Panc1 (cell line): Measurements from ENCODE around the gene MTHFD1L. TPM values are rescaled to one million over a fixed set of nuclear protein-coding genes. Genes with fewer than 3 reads are reported as not detected.

Source experiments
- ATAC-seq: fragments of 200-7000 bp; cut with Tn5 transposase; 2 replicates; pipeline ENCODE4 v1.9.1; 2020; ENCODE audit warnings: mild to moderate bottlenecking, moderate library complexity
- BruUV-seq: library from RNA; stranded (reverse); fragments of 400-500 nt; replicated peaks from 2 replicates; lab custom pipeline; 2021; lab: Mats Ljungman, UMichigan
- CTCF ChIA-PET: fragments of 300-600 bp; sonication (Branson Sonifier 250); formaldehyde crosslinking; loops from one replicate; lab custom pipeline; 2022; ENCODE audit warnings: antibody characterized with exemption; lab: Charles Lee
- POLR2A ChIA-PET: fragments of 300-600 bp; sonication (Branson Sonifier 250); formaldehyde crosslinking; loops from one replicate; lab custom pipeline; 2022; ENCODE audit warnings: antibody characterized with exemption; lab: Charles Lee
- DNase-seq: peaks from one replicate; pipeline ENCODE4 v3.0.0-alpha.2; 2010; ENCODE audit warnings: low read depth, low spot score
- H3K27ac ChIP-seq: 2 replicates; pipeline ENCODE4 v1.5.1; 2011; ENCODE audit warnings: mild to moderate bottlenecking, low read length, inconsistent platforms
- H3K27me3 ChIP-seq: fragments of 200-500 bp; sonication (Bioruptor generic); 2 replicates; pipeline ENCODE4 v1.6.0; 2014; ENCODE audit warnings: low read length, inconsistent platforms; ENCODE audit not compliant: control insufficient read depth, insufficient read depth
- H3K36me3 ChIP-seq: fragments of 200-500 bp; sonication (Bioruptor generic); 2 replicates; pipeline ENCODE4 v1.5.1; 2014; ENCODE audit warnings: inconsistent platforms, mild to moderate bottlenecking, low read length, moderate library complexity; ENCODE audit not compliant: control insufficient read depth, insufficient read depth
- H3K4me1 ChIP-seq: 2 replicates; pipeline ENCODE4 v1.5.1; 2011; ENCODE audit warnings: inconsistent platforms, mild to moderate bottlenecking, low read length, moderate library complexity; ENCODE audit not compliant: control insufficient read depth, insufficient read depth
- H3K4me3 ChIP-seq, 2 experiments: 2 replicates each; pipeline ENCODE4 v1.5.1; 2011 to 2012; ENCODE audit warnings: low read depth in 2 of 2, low read length in 2 of 2, mild to moderate bottlenecking in 2 of 2, inconsistent platforms in 1 of 2, moderate library complexity in 1 of 2
- H3K9me3 ChIP-seq: fragments of 200-500 bp; sonication (Bioruptor generic); 2 replicates; pipeline ENCODE4 v1.5.1; 2014; ENCODE audit warnings: low read depth, mild to moderate bottlenecking, inconsistent platforms, low read length, moderate library complexity; ENCODE audit not compliant: control insufficient read depth, insufficient read depth
- POLR2AphosphoS5 ChIP-seq: IDR thresholded peaks from 2 replicates; pipeline ENCODE4 v1.6.1; 2012; ENCODE audit warnings: mild to moderate bottlenecking, low read depth, low read length, moderate library complexity
- REST ChIP-seq, 2 experiments: IDR thresholded peaks; 2 replicates each; pipeline ENCODE4 v1.6.1; 2011 to 2012; ENCODE audit warnings: low read depth in 2 of 2, control low read depth in 1 of 2, low read length in 1 of 2, mild to moderate bottlenecking in 1 of 2, moderate library complexity in 1 of 2; ENCODE audit not compliant: insufficient read depth in 1 of 2
- SIN3A ChIP-seq: IDR thresholded peaks from 2 replicates; pipeline ENCODE4 v1.6.1; 2012; ENCODE audit warnings: low read depth, mild to moderate bottlenecking, low read length, moderate library complexity, borderline replicate concordance; ENCODE audit not compliant: insufficient read depth
- TCF7L2 ChIP-seq: IDR thresholded peaks from 2 replicates; pipeline ENCODE4 v1.6.1; 2011; ENCODE audit warnings: mild to moderate bottlenecking, low read depth, low read length, inconsistent platforms
- in situ Hi-C: cut with HindIII; loops from 2 replicates; pipeline ENCODE4 v1.10.0; 2016; ENCODE audit warnings: low sequenced_read_pairs, low pct_unique_long_range_greater_than_20kb
- intact Hi-C: fragments of 100-400 bp; cut with micrococcal nuclease; formaldehyde crosslinking; loops from one replicate; pipeline ENCODE4 v1.10.0; 2022; ENCODE audit not compliant: unreplicated experiment
- total RNA-seq: library from RNA; stranded (reverse); gene quantifications from one replicate; pipeline ENCODE4 v1.2.1, GENCODE V29; 2021; ENCODE audit not compliant: unreplicated experiment
- TF ChIP-seq, protein P1 (sequence below): fragments of 450-650 bp; IDR thresholded peaks from 2 replicates; pipeline ENCODE4 v1.5.1; 2017; ENCODE audit warnings: mild to moderate bottlenecking

The MTHFD1L gene
- total RNA-seq, 1 experiment from 2014 or later: 76.2 TPM

DNA sequence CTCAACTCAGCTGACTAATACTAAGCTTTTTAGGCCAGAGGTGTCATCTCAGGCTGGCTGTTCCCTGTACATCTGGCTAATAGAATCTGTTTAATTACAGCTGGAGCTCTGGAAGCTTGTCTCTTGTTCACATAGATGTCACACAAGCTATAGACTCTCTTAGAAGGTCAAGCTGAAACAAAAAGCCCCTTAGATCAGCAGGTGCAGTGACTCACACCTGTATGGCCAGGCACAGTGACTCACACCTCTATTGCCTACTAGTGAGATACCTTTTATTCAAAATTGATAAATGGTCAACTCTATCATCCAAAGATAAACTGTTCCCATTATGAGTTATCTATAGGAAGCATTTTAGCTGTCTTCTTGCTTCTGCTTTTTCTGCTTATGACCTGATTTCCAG, 29.9 kb upstream of the MTHFD1L start:
- no peak for ATAC-seq
- peaks cover 8% of the 10 kb centered on the region; the same call in 1 of the 2 replicates for H3K27me3 ChIP-seq
- no TSS peak for BruUV-seq
- no peaks in the 10 kb centered on the region for H3K9me3 ChIP-seq
- no peaks in the 10 kb centered on the region for H3K4me1 ChIP-seq
- POLR2A ChIA-PET: no interaction called here
- H3K36me3 ChIP-seq: no peaks in the 10 kb centered on the region
- DNase-seq: no peak
- CTCF ChIA-PET: no interaction called here
- H3K4me3 ChIP-seq: no peak overlapping the region
- in situ Hi-C loops (no loop called here), intact Hi-C loops (no loop called here)
- no peak overlapping the region for H3K27ac ChIP-seq
- TF ChIP-seq SIN3A: no peak
- TF ChIP-seq REST (IDR thresholded peaks at IDR 0.05; ENCODE audit: insufficient read depth in 1 of 2, low read depth in 2 of 2, low read length in 1 of 2): no peak
- TF ChIP-seq POLR2AphosphoS5: no peak
- no peak for TF ChIP-seq TCF7L2
- TF ChIP-seq, protein P1, sequence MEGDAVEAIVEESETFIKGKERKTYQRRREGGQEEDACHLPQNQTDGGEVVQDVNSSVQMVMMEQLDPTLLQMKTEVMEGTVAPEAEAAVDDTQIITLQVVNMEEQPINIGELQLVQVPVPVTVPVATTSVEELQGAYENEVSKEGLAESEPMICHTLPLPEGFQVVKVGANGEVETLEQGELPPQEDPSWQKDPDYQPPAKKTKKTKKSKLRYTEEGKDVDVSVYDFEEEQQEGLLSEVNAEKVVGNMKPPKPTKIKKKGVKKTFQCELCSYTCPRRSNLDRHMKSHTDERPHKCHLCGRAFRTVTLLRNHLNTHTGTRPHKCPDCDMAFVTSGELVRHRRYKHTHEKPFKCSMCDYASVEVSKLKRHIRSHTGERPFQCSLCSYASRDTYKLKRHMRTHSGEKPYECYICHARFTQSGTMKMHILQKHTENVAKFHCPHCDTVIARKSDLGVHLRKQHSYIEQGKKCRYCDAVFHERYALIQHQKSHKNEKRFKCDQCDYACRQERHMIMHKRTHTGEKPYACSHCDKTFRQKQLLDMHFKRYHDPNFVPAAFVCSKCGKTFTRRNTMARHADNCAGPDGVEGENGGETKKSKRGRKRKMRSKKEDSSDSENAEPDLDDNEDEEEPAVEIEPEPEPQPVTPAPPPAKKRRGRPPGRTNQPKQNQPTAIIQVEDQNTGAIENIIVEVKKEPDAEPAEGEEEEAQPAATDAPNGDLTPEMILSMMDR: no peak

GRCh38 chr6:150840185-150840584, 25.3 kb upstream of the MTHFD1L start:
- POLR2A ChIA-PET: no interaction called here
- no peaks in the 10 kb centered on the region for H3K9me3 ChIP-seq
- intact Hi-C loops (no loop called here), in situ Hi-C loops (no loop called here)
- no TSS peak for BruUV-seq
- H3K4me3 ChIP-seq: no peak overlapping the region
- TF ChIP-seq, protein P1: no peak
- TF ChIP-seq SIN3A (no peak), TCF7L2 (no peak), REST (IDR thresholded peaks at IDR 0.05; ENCODE audit: insufficient read depth in 1 of 2, low read depth in 2 of 2, low read length in 1 of 2) (no peak), POLR2AphosphoS5 (no peak)
- DNase-seq (no peak), ATAC-seq (no peak)
- peaks cover 8% of the 10 kb centered on the region; the same call in 1 of the 2 replicates for H3K27me3 ChIP-seq
- CTCF ChIA-PET: no interaction called here
- no peaks in the 10 kb centered on the region for H3K4me1 ChIP-seq
- H3K27ac ChIP-seq: no peak overlapping the region
- no peaks in the 10 kb centered on the region for H3K36me3 ChIP-seq
